Epithelial cell of proximal tubule (primary cell): ENCODE results near the gene U2AF1L4. TPM values are rescaled to one million over a fixed set of nuclear protein-coding genes. Genes with fewer than 3 reads are reported as not detected.

Experiments
- DNase-seq: peaks from one replicate; pipeline ENCODE4 v3.0.0-alpha.2; 2011; ENCODE audit warnings: low read depth
- H3K4me3 ChIP-seq: 2 replicates; pipeline ENCODE4 v1.5.1; 2011; ENCODE audit warnings: low read depth, mild to moderate bottlenecking, low read length
- CTCF ChIP-seq: conservative IDR thresholded peaks from 2 replicates; pipeline ENCODE4 v1.5.1; 2012; ENCODE audit warnings: low read depth, mild to moderate bottlenecking, low read length
- total RNA-seq: library from RNA; depleted of rRNA; stranded (reverse); fragments of >200 nt; gene quantifications from 2 replicates; pipeline ENCODE4 v1.2.3, GENCODE V29; 2015

U2AF1L4 gene
- total RNA-seq, 1 donor from 2014 or later, result 5.9 TPM

- H3K4me3 ChIP-seq, result no peak overlapping the region
- no peak for DNase-seq
- no peak for TF ChIP-seq CTCF
Observed at GRCh38 chr19:35712567-35713505, 32.4 kb downstream of the U2AF1L4 start.

GRCh38 chr19:35710784-35711723 is 34.2 kb downstream of the U2AF1L4 start:
- H3K4me3 ChIP-seq, result no peak overlapping the region
- TF ChIP-seq CTCF, result no peak
- DNase-seq, result no peak

- H3K4me3 ChIP-seq, result no peak overlapping the region
- no peak for TF ChIP-seq CTCF
- DNase-seq, result no peak
Observed at GRCh38 chr19:35708391-35708790, 36.8 kb downstream of the U2AF1L4 start.

- no peak for TF ChIP-seq CTCF
- no peak for DNase-seq
- no peak within 1 kb of the TSS for H3K4me3 ChIP-seq
Observed at GRCh38 chr19:35704218-35704617, 41.0 kb downstream of the U2AF1L4 start, which contains the start of gene ZBTB32. TSS of gene ZBTB32 (plus strand) at chr19:35704558. CDS start at chr19:35714627, 10,069 bp downstream.

GRCh38 chr19:35703343-35703742 is 41.9 kb downstream of the U2AF1L4 start:
- no peak for DNase-seq
- no peak overlapping the region for H3K4me3 ChIP-seq
- TF ChIP-seq CTCF, result no peak

GRCh38 chr19:35702223-35703012 is 42.8 kb downstream of the U2AF1L4 start:
- DNase-seq, result peak; percentile 82
- TF ChIP-seq CTCF, result no peak
- H3K4me3 ChIP-seq, result peak overlapping the region; percentile 71
